Activated CD8-positive, alpha-beta memory T cell treated with anti-CD3 and anti-CD28 coated beads for 4 hours (primary cell): ENCODE results near the gene SH3RF2.
"Not testable (repeated sequence)": the region's sequence is repeated elsewhere in the genome, so short reads cannot be mapped to it uniquely, and the experiment has no call there.

Source experiments
- DNase-seq, 2 donors: peaks; one replicate each; pipeline ENCODE4 v3.0.0-alpha.2; 2020; ENCODE audit warnings: low read depth in 2 of 2

Gene SH3RF2

DNA sequence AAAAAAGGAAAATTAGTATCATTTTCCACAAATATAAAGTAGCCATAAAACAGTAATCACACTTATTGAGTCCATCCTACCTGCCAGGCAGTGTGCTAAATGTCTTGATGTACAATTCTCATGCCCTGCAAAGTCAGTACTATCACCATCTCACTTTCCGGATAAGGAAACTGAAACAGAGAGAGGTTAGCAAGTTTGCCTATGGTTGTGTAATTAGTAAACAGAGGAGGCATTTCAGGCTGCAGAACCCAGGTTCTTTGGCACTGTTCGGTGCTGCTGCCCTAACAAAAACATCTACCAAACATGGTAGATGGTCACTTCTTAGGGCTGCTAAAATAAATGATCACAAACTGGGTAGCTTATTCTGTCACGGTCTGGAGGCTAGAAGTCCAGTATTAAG, 146.4 kb downstream of the SH3RF2 start:
- DNase-seq: no peak

DNA sequence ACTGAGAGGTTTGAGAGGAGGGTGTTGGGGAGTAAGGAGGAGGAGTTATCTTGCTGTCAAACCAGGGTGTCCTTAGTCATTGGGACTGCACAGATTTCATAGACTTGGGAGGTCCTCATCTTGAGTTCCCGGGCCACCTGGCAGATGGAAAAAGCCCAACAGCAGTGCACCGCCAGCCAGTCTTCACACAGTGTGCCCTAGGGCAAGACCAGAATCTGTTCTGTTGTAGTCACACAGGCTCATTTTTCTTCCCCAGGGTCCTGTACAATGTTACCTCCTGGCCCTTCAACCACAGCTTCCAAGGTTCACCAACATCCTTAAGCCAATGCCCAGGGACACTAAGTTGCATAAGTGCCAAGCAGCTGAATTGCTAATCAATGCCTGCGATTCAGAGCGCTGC, 148.0 kb downstream of the SH3RF2 start:
- DNase-seq: no peak

- no peak for DNase-seq
These were observed 151.7 kb downstream of the SH3RF2 start for GRCh38 chr5:146088098-146088497.

- DNase-seq: no peak
These were observed 152.9 kb downstream of the SH3RF2 start for GRCh38 chr5:146089287-146089686.

GRCh38 chr5:146091881-146092280, 155.5 kb downstream of the SH3RF2 start:
- no peak for DNase-seq

DNA sequence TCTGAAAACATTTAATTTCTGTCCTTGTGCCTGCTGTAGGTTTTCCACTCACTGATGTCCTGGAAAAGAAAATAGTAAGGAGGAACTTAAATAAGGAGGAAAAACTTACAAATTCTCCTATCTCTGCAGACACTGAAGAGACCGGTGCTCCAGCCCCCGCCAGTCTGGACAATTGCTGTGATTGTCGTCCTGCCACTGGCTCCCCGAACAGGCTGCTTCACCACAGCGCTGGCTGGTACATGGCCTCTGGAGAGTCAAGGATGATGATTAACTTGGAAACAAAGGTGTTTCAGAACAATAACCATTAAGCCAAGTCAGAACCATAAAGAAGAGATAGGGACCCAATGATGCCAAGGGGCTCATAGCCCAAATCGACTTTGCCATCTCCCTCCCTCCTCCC, 161.7 kb downstream of the SH3RF2 start:
- DNase-seq: no peak

DNA sequence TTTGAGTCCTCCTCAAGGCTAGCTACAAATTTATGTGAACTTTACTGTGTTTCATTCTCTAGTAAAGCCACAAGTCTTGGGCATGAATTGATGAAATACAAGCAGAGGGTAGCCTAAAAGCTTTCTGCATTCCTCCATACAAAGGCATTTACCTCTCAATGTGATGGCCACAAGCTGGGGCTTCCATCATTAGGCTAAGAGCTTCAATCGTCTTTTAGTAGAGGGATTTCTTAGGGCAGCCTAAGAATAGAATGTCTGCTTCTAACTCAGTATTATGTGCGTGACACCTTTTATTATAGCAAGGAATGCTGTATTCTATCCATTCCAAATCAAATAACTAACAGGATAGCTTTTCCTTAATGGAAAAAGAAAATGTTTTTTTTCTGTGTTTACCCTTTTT, 165.3 kb downstream of the SH3RF2 start:
- no peak for DNase-seq

- DNase-seq: no peak
These were observed 167.2 kb downstream of the SH3RF2 start for GRCh38 chr5:146103594-146103993.

DNA sequence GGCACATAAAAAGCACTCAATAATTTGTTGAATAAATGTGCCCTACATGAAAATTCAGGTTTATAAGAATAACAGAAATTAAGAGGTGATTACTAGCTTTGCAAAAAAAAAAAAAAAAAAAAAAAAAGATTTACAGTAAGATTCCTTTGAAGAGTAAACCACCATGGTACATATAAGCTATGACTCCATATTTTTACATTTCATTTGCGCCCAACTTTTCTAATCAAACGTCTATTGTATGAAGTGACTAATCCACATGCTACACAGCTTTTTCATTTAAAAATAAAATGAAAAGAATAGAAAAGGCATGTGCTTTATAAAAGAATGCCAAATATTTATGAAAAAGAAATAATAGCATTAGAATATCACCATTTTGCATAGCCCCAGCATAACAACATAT, 169.1 kb downstream of the SH3RF2 start, which contains the start of gene PLAC8L1:
PLAC8L1 (minus strand) TSS at position 101 of the 400 bp plus-strand sequence. CDS start 1,266 bp downstream, outside the sequence.
- no peak for DNase-seq

- no peak for DNase-seq
These were observed 171.5 kb downstream of the SH3RF2 start for GRCh38 chr5:146107901-146108300.

DNA sequence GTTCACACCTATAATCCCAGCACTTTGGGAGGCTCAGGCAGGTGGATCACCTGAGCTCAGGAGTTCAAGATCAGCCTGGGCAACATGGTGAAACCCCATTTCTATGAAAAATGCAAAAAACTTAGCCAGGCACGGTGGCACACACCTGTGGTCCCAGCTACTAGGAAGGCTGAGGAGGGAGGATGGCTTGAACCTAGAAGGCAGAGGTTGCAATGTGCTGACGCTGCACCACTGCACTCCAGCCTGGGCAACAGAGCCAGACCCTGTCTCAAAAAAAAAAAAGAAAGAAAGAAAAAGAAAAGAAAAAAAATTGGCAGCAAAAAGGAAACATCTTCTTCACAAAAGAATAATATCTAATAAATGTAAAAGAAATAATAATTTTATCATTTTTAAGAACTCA, 172.5 kb downstream of the SH3RF2 start:
- DNase-seq: not testable (repeated sequence)

DNA sequence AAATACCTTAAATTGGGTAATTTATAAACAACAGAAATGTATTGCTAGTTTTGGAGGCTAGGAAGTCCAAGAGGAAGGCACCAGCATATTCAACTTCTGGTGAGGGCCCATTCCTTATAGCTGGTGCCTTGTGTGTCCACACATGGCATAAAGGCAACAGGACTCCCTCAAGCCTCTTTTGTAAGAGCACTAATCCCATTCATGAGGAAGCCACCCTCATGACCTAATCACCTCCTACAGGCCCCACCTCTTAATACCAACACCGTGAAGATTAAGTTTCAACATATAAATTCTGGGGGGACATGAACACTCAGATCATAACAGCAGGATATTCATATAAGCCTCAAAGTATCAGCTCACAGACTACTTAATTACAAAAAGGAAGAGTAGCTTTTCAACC, 173.0 kb downstream of the SH3RF2 start:
- DNase-seq: no peak

DNA sequence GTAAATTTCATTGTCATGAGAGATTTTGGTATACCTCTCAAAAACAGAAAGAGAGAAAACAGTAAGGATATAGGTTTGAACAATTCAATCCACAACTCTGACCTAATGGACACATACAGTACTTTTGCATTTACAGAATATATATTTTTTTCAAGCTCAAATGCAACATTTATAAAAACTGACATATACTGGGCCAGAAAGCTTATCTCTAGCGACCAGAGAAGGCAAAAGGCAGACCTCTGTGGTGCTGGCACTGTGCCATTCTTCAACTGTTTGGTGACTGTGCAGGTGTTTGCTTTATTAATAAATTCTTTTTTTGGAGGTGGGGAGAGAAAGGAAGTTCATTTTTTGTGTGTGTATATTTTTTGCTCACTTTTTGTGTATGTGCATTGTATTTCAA, 175.0 kb downstream of the SH3RF2 start:
- no peak for DNase-seq

- no peak for DNase-seq
These were observed 176.1 kb downstream of the SH3RF2 start for GRCh38 chr5:146112476-146112875.
